Esophagus muscularis mucosa (tissue), 4 donors: ENCODE data around the gene RTEL1. TPM values are rescaled to one million over a fixed set of nuclear protein-coding genes. Genes with fewer than 3 reads are reported as not detected.
A peak's percentile ranks its signal among the peaks of the same experiment; 100 is the strongest.

Experiments used
- DNase-seq: peaks from one replicate; pipeline ENCODE4 v3.0.0-alpha.2; 2017; ENCODE audit errors: extremely low spot score
- H3K27ac ChIP-seq, 4 donors: fragments of 200-600 bp; sonication (generic); replicated peaks in 1 of 4; 1 replicate in 3 of 4; 2 replicates in 1 of 4; pipeline ENCODE4 v1.5.1; 2016 to 2019; ENCODE audit warnings: mild to moderate bottlenecking in 1 of 4
- H3K27me3 ChIP-seq, 4 donors: fragments of 200-600 bp; sonication (generic); one replicate each; pipeline versions ENCODE4 v1.5.1 to v1.6.0; 2016 to 2019
- H3K36me3 ChIP-seq, 4 donors: fragments of 200-600 bp; sonication (generic); one replicate each; pipeline ENCODE4 v1.5.1; 2016 to 2019
- H3K4me1 ChIP-seq, 4 donors: fragments of 200-600 bp; sonication (generic); one replicate each; pipeline ENCODE4 v1.5.1; 2016 to 2019
- H3K4me3 ChIP-seq, 4 donors: fragments of 200-600 bp; sonication (generic); 1 replicate in 2 of 4; 2 replicates in 2 of 4; pipeline ENCODE4 v1.5.1; 2016 to 2019; ENCODE audit warnings: mild to moderate bottlenecking in 4 of 4, moderate library complexity in 1 of 4
- H3K9me3 ChIP-seq, 4 donors: fragments of 200-600 bp; sonication (generic); 1 replicate in 3 of 4; 2 replicates in 1 of 4; pipeline ENCODE4 v1.5.1; 2016 to 2019
- CTCF ChIP-seq, 3 experiments: fragments of 200-600 bp in 2 of 3; fragments of 450-650 bp in 1 of 3; sonication (generic) in 2 of 3; IDR thresholded peaks; one replicate each; pipeline ENCODE4 v1.5.1; 2017 to 2019; ENCODE audit warnings: antibody characterized with exemption in 3 of 3, mild to moderate bottlenecking in 2 of 3, moderate library complexity in 1 of 3
- EP300 ChIP-seq: sonication (generic); formaldehyde crosslinking; IDR thresholded peaks from one replicate; pipeline ENCODE4 v1.6.1; 2017; ENCODE audit warnings: antibody characterized with exemption
- POLR2A ChIP-seq: fragments of 450-650 bp; IDR thresholded peaks from one replicate; pipeline ENCODE4 v1.6.1; 2017; ENCODE audit warnings: antibody characterized with exemption, moderate library complexity, mild to moderate bottlenecking, low read depth
- POLR2AphosphoS5 ChIP-seq, 2 donors: sonication (generic); formaldehyde crosslinking; IDR thresholded peaks; one replicate each; pipeline ENCODE4 v1.6.1; 2017; ENCODE audit warnings: antibody characterized with exemption in 2 of 2
- WGBS: methylation state at CpG from one replicate; pipeline ENCODE4 v1.1.5; 2018; 5-methylcytosine and 5-hydroxymethylcytosine counted together
- intact Hi-C: fragments of 100-400 bp; cut with DNase I; formaldehyde crosslinking; loops from one replicate; pipeline ENCODE4 v1.15.1; 2023
- total RNA-seq, 4 donors: library from RNA; depleted of rRNA; stranded (reverse); fragments of >200 nt; gene quantifications; one replicate each; pipeline versions ENCODE4 v1.1.0 to v1.2.1, GENCODE V29; 2016

RTEL1 gene
- total RNA-seq, 4 donors from 2014 or later, result 8.4 to 13.4 (median 9.6) TPM

- peaks cover 28 to 55% (median 46%) of the 10 kb centered on the region in 4 donors for H3K36me3 ChIP-seq
- no peak for TF ChIP-seq POLR2AphosphoS5 (IDR thresholded peaks at IDR 0.05)
- TF ChIP-seq EP300, result no peak
- TF ChIP-seq CTCF (IDR thresholded peaks at IDR 0.05), result no peak
- no peak for TF ChIP-seq POLR2A
- DNase-seq, result no peak
- peaks cover 39 to 59% (median 49%) of the 10 kb centered on the region in 4 donors for H3K4me1 ChIP-seq
- no peaks in the 10 kb centered on the region for H3K27me3 ChIP-seq
- intact Hi-C loops, result no loop called here
- H3K9me3 ChIP-seq, result no peaks in the 10 kb centered on the region
- peak overlapping the region; percentile 31 to 64 (median 44) for H3K4me3 ChIP-seq
- H3K27ac ChIP-seq, result no peak overlapping the region
- WGBS, result 18% methylated on average over 11 of the region's 26 CpGs
These were observed 79.5 kb downstream of the RTEL1 start for GRCh38 chr20:63737695-63737944.

GRCh38 chr20:63737945-63738686, 80.0 kb downstream of the RTEL1 start:
- TF ChIP-seq EP300, result no peak
- TF ChIP-seq POLR2AphosphoS5 (IDR thresholded peaks at IDR 0.05), result no peak
- TF ChIP-seq CTCF (IDR thresholded peaks at IDR 0.05), result no peak
- Histone ChIP-seq H3K9me3 (no peaks in the 10 kb centered on the region), H3K4me3 (peak overlapping the region; percentile 31 to 87 (median 64)), H3K27ac (peak overlapping the region; percentile 85 to 93 (median 90)), H3K4me1 (peaks cover 39 to 64% (median 52%) of the 10 kb centered on the region in 4 donors), H3K36me3 (peaks cover 33 to 56% (median 49%) of the 10 kb centered on the region in 4 donors), H3K27me3 (no peaks in the 10 kb centered on the region)
- WGBS, result 70% methylated on average over 11 of the region's 43 CpGs
- DNase-seq, result no peak
- intact Hi-C loops, result no loop called here

GRCh38 chr20:63738687-63739129, 80.6 kb downstream of the RTEL1 start:
- Histone ChIP-seq H3K27ac (peak overlapping the region; percentile 85 to 93 (median 90)), H3K4me1 (peaks cover 39 to 64% (median 53%) of the 10 kb centered on the region in 4 donors), H3K36me3 (peaks cover 31 to 56% (median 49%) of the 10 kb centered on the region in 4 donors), H3K9me3 (no peaks in the 10 kb centered on the region), H3K4me3 (peak overlapping the region; percentile 64 to 87 (median 64)), H3K27me3 (no peaks in the 10 kb centered on the region)
- intact Hi-C loops, result no loop called here
- 53% methylated on average over 5 of the region's 26 CpGs for WGBS
- no peak for TF ChIP-seq POLR2A
- TF ChIP-seq EP300, result no peak
- TF ChIP-seq CTCF (IDR thresholded peaks at IDR 0.05), result no peak
- TF ChIP-seq POLR2AphosphoS5 (IDR thresholded peaks at IDR 0.05), result no peak
- DNase-seq, result no peak

GRCh38 chr20:63739130-63740069, 81.3 kb downstream of the RTEL1 start, which contains the start of gene SLC2A4RG:
SLC2A4RG (plus strand) TSS chr20:63739776; CDS start chr20:63739913, 137 bp downstream.
- Histone ChIP-seq H3K27ac (peak within 1 kb of the TSS; percentile 89 to 99 (median 96)), H3K27me3 (no peaks in the 10 kb centered on the region), H3K4me3 (peak within 1 kb of the TSS; percentile 74 to 87 (median 78)), H3K9me3 (no peaks in the 10 kb centered on the region), H3K4me1 (peaks cover 39 to 64% (median 53%) of the 10 kb centered on the region in 4 donors), H3K36me3 (peaks cover 24 to 52% (median 46%) of the 10 kb centered on the region in 4 donors)
- 0% methylated on average over 6 of the region's 136 CpGs for WGBS
- DNase-seq, result no peak
- intact Hi-C loops, result no loop called here
- TF ChIP-seq EP300, result no peak
- no peak for TF ChIP-seq CTCF (IDR thresholded peaks at IDR 0.05)
- TF ChIP-seq POLR2AphosphoS5 (IDR thresholded peaks at IDR 0.05), result peak in 1 of 2 donors; percentile 4
